Endothelial cell of umbilical vein (primary cell): ENCODE results near the gene TTLL4. TPM values are rescaled to one million over a fixed set of nuclear protein-coding genes. Genes with fewer than 3 reads are reported as not detected.

ENCODE experiments used
- BruUV-seq: library from RNA; stranded (reverse); fragments of 400-500 nt; replicated peaks from 2 replicates; lab custom pipeline; 2021; lab: Mats Ljungman, UMichigan
- CTCF ChIA-PET: fragments of 300-600, 350-600 bp; sonication (Branson Sonifier 250); formaldehyde crosslinking; loops from one replicate; lab custom pipeline; 2021; ENCODE audit warnings: antibody characterized with exemption, inconsistent platforms; lab: Charles Lee
- POLR2A ChIA-PET: fragments of 300-600, 350-600 bp; sonication (Branson Sonifier 250); formaldehyde crosslinking; loops from one replicate; lab custom pipeline; 2021; ENCODE audit warnings: antibody characterized with exemption, inconsistent platforms; lab: Charles Lee
- DNase-seq: peaks from one replicate; pipeline ENCODE4 v3.0.0-alpha.2; 2011; ENCODE audit warnings: low read depth, low spot score
- FAIRE-seq: peaks from 2 replicates; lab custom pipeline; 2011; peaks lifted over from hg19 to GRCh38; lab: Jason Lieb, UNC
- H2AFZ ChIP-seq: 2 replicates; pipeline ENCODE4 v1.6.0; 2012; ENCODE audit warnings: low read depth, low read length, control low read depth, inconsistent platforms
- H3K27ac ChIP-seq: 2 replicates; pipeline ENCODE4 v1.5.1; 2011; ENCODE audit warnings: low read depth, mild to moderate bottlenecking, control low read depth, low read length, moderate library complexity; ENCODE audit not compliant: insufficient read depth
- H3K27me3 ChIP-seq, 2 experiments: 2 replicates each; pipeline versions ENCODE4 v1.6.0 to v1.6.1; 2011; ENCODE audit warnings: low read length in 2 of 2, mixed read lengths in 1 of 2; ENCODE audit not compliant: control insufficient read depth in 2 of 2, insufficient read depth in 2 of 2
- H3K36me3 ChIP-seq, 2 experiments: 2 replicates in 1 of 2; 3 replicates in 1 of 2; pipeline ENCODE4 v1.5.1; 2011; ENCODE audit warnings: low read length in 2 of 2, mild to moderate bottlenecking in 1 of 2, moderate library complexity in 1 of 2; ENCODE audit not compliant: control insufficient read depth in 2 of 2, insufficient read depth in 2 of 2; ENCODE audit errors: extremely low read depth in 1 of 2
- H3K4me1 ChIP-seq: 3 replicates; pipeline ENCODE4 v1.5.1; 2011; ENCODE audit warnings: mild to moderate bottlenecking, low read length; ENCODE audit not compliant: control insufficient read depth, insufficient read depth; ENCODE audit errors: extremely low read depth
- H3K4me2 ChIP-seq: 2 replicates; pipeline ENCODE4 v1.6.1; 2011; ENCODE audit warnings: low read length, control low read depth, mixed read lengths; ENCODE audit not compliant: insufficient read depth
- H3K4me3 ChIP-seq, 3 experiments: fragments of 200-600 bp in 1 of 3; sonication (generic), shearing (Covaris generic) in 1 of 3; replicated peaks in 1 of 3; 2 replicates each; pipeline ENCODE4 v1.5.1; 2011 to 2016; ENCODE audit warnings: control low read depth in 3 of 3, low read length in 3 of 3, mild to moderate bottlenecking in 2 of 3, inconsistent platforms in 1 of 3, low read depth in 1 of 3, moderate library complexity in 1 of 3; ENCODE audit not compliant: insufficient read depth in 1 of 3
- H3K79me2 ChIP-seq: 2 replicates; pipeline ENCODE4 v1.6.0; 2012; ENCODE audit warnings: low read length, inconsistent platforms; ENCODE audit not compliant: control insufficient read depth, insufficient read depth
- H3K9ac ChIP-seq: replicated peaks from 2 replicates; pipeline ENCODE3; 2011; ENCODE audit warnings: low read length, control low read depth; ENCODE audit not compliant: insufficient read depth; ENCODE audit errors: extremely low read depth
- H3K9me1 ChIP-seq: replicated peaks from 3 replicates; pipeline ENCODE4 v1.6.0; 2011; ENCODE audit warnings: mild to moderate bottlenecking, low read length; ENCODE audit not compliant: control insufficient read depth, insufficient read depth; ENCODE audit errors: extremely low read depth
- H3K9me3 ChIP-seq: replicated peaks from 2 replicates; pipeline ENCODE4 v1.5.1; 2012; ENCODE audit warnings: low read length, inconsistent platforms; ENCODE audit not compliant: control insufficient read depth, insufficient read depth
- H4K20me1 ChIP-seq: replicated peaks from 2 replicates; pipeline ENCODE3; 2011; ENCODE audit warnings: mild to moderate bottlenecking, low read length; ENCODE audit not compliant: control insufficient read depth, insufficient read depth; ENCODE audit errors: extremely low read depth
- CTCF ChIP-seq, 2 donors: IDR thresholded peaks; 1 replicate in 1 of 2; 2 replicates in 1 of 2; pipeline ENCODE4 v1.5.1; 2011; ENCODE audit warnings: low read length in 2 of 2, mild to moderate bottlenecking in 2 of 2, moderate library complexity in 2 of 2, control low read depth in 1 of 2, inconsistent platforms in 1 of 2, low read depth in 1 of 2; ENCODE audit not compliant: insufficient read depth in 1 of 2; ENCODE audit errors: extremely low read depth in 1 of 2
- EZH2 ChIP-seq: IDR thresholded peaks from 2 replicates; pipeline ENCODE4 v1.6.1; 2012; ENCODE audit warnings: borderline replicate concordance, low read depth, mild to moderate bottlenecking, moderate library complexity, low read length, inconsistent platforms; ENCODE audit not compliant: severe bottlenecking
- FOS ChIP-seq: IDR thresholded peaks from 2 replicates; pipeline ENCODE4 v1.6.1; 2011; ENCODE audit warnings: mild to moderate bottlenecking, low read length, moderate library complexity, borderline replicate concordance; ENCODE audit not compliant: insufficient read depth
- GATA2 ChIP-seq: IDR thresholded peaks from 2 replicates; pipeline ENCODE4 v1.7.0; 2011; ENCODE audit warnings: low read depth, mild to moderate bottlenecking, moderate library complexity, mixed read lengths, low read length; ENCODE audit not compliant: insufficient read length, insufficient read depth
- JUN ChIP-seq: IDR thresholded peaks from 2 replicates; pipeline ENCODE4 v1.6.1; 2011; ENCODE audit warnings: borderline replicate concordance, low read depth; ENCODE audit not compliant: insufficient read length, insufficient read depth
- MYC ChIP-seq: IDR thresholded peaks from one replicate; pipeline ENCODE4 v1.6.1; 2011; ENCODE audit warnings: mild to moderate bottlenecking, low read depth, low read length
- POLR2A ChIP-seq: IDR thresholded peaks from 2 replicates; pipeline ENCODE4 v1.6.1; 2012; ENCODE audit warnings: low read depth, mild to moderate bottlenecking, control low read depth, low read length
- POLR2AphosphoS5 ChIP-seq: IDR thresholded peaks from 2 replicates; pipeline ENCODE4 v1.6.1; 2012; ENCODE audit warnings: low read depth, mild to moderate bottlenecking, control low read depth, low read length, moderate library complexity; ENCODE audit not compliant: insufficient read depth
- dilution Hi-C: fragments of 300-500 bp; cut with MboI; formaldehyde crosslinking; loops from one replicate; pipeline ENCODE4 v1.15.0; 2019; ENCODE audit warnings: low sequenced_read_pairs; ENCODE audit not compliant: extremely low pct_ligation_motif_present
- intact Hi-C: fragments of 100-400 bp; cut with micrococcal nuclease; formaldehyde crosslinking; loops from one replicate; pipeline ENCODE4 v1.10.0; 2022
- polyA plus RNA-seq, 4 experiments: library from polyadenylated mRNA; depleted of rRNA in 3 of 4; stranded (reverse) in 3 of 4; unstranded in 1 of 4; fragments of >200 nt; gene quantifications; 2 replicates each; pipeline versions ENCODE4 v1.2.1 to v1.2.3, GENCODE V29; 2011 to 2012; ENCODE audit warnings: missing spikeins in 1 of 4
- total RNA-seq: library from RNA; stranded (reverse); gene quantifications from 2 replicates; pipeline ENCODE4 v1.2.3, GENCODE V29; 2021
- TF ChIP-seq, protein P1 (sequence below): IDR thresholded peaks from 2 replicates; pipeline ENCODE4 v1.6.1; 2011; ENCODE audit not compliant: insufficient read depth, insufficient read length

The TTLL4 gene
- total and polyA plus RNA-seq, 2 donors (not counting 3 experiments of a cell fraction or from before 2014, with no cell fraction given) = 26.7 to 45.0 TPM

DNA sequence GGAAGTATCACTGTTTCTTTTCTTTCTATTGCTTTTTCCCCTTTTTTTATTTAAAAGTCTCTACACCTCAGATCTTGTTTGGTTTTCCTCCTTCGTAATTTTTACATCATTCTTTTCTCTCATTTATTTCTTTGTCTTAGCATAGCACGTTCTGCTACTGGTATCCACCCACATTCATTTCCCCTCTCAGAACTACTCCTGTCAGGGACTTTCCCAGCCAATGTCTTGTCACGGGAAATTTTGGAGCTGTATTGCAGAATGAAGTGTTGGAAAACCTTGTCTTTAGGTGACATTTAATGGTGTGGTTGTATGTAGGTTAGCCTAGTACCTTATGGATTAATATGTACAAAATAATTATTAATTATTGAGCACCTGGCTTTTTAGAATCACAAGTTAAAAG, 34.0 kb downstream of the TTLL4 start:
- Histone ChIP-seq H3K4me3 (no peak overlapping the region), H2AFZ (no peak overlapping the region), H3K36me3 (peaks cover 24 to 31% of the 10 kb centered on the region in 2 experiments), H3K9me3 (no peaks in the 10 kb centered on the region), H3K4me2 (no peak overlapping the region), H3K4me1 (no peaks in the 10 kb centered on the region), H4K20me1 (no peaks in the 10 kb centered on the region), H3K9me1 (no peaks in the 10 kb centered on the region), H3K79me2 (no peaks in the 10 kb centered on the region), H3K9ac (no peak overlapping the region), H3K27ac (no peak overlapping the region), H3K27me3 (no peaks in the 10 kb centered on the region)
- DNase-seq (no peak), FAIRE-seq (no peak)
- POLR2A ChIA-PET = no interaction called here
- dilution Hi-C loops = no loop called here
- TF ChIP-seq FOS (no peak), CTCF (IDR thresholded peaks at IDR 0.05; ENCODE audit: extremely low read depth in 1 of 2, insufficient read depth in 1 of 2, low read depth in 1 of 2, low read length in 2 of 2) (no peak)
- BruUV-seq = no TSS peak
- CTCF ChIA-PET = interaction anchor here (4.2 kb wide), 1 partner anchor 103 kb away, joined by 26 read pairs; no protein-coding TSS in a partner anchor
- intact Hi-C loops = no loop called here

DNA sequence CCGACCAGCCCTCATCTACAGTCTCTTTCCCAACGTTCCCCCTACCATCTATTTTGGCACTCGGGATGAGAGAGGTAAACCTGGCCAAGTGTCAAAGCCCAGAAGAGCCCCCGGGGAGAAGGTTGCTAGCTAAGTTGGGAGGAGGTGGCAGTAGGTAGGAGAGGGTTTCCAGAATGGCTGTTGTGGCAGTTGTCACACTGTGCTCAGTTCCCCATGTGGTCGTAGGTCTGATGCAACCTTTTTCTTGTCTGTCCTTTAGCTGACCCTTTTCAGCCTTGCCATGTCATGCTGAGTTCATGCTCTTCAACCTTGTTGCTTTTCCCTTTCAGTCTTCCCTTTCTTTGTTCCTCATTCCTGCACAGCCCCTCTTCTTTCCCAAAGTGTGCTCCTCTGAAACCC, 34.5 kb downstream of the TTLL4 start:
- POLR2A ChIA-PET = no interaction called here
- intact Hi-C loops = no loop called here
- no TSS peak for BruUV-seq

More for the DNA sequence above, 34.5 kb downstream of the TTLL4 start:
- no peak for FAIRE-seq
- TF ChIP-seq JUN (no peak), POLR2A (no peak), POLR2AphosphoS5 (no peak), MYC (no peak), GATA2 (no peak), CTCF (IDR thresholded peaks at IDR 0.05; ENCODE audit: extremely low read depth in 1 of 2, insufficient read depth in 1 of 2, low read depth in 1 of 2, low read length in 2 of 2) (no peak), EZH2 (no peak)
- TF ChIP-seq, protein P1, sequence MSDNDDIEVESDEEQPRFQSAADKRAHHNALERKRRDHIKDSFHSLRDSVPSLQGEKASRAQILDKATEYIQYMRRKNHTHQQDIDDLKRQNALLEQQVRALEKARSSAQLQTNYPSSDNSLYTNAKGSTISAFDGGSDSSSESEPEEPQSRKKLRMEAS = no peak
- dilution Hi-C loops = no loop called here
- Histone ChIP-seq H3K36me3 (peaks cover 21 to 34% of the 10 kb centered on the region in 2 experiments), H3K9ac (no peak overlapping the region), H3K27ac (no peak overlapping the region), H3K4me1 (no peaks in the 10 kb centered on the region), H3K79me2 (no peaks in the 10 kb centered on the region), H3K9me1 (no peaks in the 10 kb centered on the region), H3K27me3 (no peaks in the 10 kb centered on the region), H3K9me3 (no peaks in the 10 kb centered on the region), H2AFZ (no peak overlapping the region), H4K20me1 (no peaks in the 10 kb centered on the region), H3K4me3 (no peak overlapping the region), H3K4me2 (no peak overlapping the region)
- CTCF ChIA-PET = interaction anchor here (2.7 to 4.2 kb wide), 2 partner anchors 23 to 102 kb away, joined by 8 to 26 read pairs; no protein-coding TSS in a partner anchor
- no peak for DNase-seq
